HG03196 (cell line): Measurements from ENCODE around the gene PLET1.

ENCODE experiments used
- ATAC-seq: cut with Tn5 transposase; IDR thresholded peaks from one replicate; pipeline ENCODE4 v1.9.1; 2021; ENCODE audit not compliant: unreplicated experiment

Gene PLET1

DNA sequence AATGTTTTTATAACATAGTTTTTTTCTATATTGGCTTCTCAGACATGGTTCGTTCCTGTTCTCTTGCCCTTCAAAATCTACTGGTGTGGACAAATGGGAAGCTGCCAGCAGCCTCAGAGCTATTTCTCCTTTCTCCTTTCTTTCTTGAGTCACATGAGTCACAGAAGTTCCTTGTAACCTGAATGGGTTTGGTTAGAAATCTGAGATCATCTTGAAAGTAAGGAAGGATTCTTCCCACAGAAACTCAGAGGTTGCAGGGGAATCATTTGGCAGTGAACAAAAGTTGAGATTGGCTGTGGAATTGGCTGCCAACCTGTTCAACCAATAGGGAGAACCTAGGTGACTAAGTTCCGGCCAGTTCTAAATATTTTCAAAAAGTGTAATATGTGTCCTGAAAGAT, 12.5 kb downstream of the PLET1 start:
- ATAC-seq: no peak

DNA sequence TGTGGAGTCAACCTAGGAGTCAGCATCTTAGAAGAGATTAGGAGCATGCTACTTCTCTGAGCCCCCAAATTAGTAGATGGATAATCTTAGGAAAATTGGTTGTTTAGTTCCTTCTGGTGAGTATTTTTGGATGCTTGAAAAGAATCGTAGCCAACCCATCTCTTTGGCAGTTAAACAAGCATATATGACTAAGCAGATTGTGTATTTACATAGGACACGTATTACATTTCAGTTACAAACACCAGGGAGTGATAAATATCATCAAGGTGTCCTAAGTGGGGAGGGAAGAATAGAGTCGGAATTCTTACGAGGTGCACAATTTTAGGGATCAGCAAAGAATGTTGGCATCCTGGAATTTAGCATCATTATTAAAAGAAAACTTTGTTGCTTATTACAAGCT, 13.5 kb downstream of the PLET1 start:
- ATAC-seq: no peak

GRCh38 chr11:112241486-112241885, 19.2 kb downstream of the PLET1 start:
- ATAC-seq: no peak

DNA sequence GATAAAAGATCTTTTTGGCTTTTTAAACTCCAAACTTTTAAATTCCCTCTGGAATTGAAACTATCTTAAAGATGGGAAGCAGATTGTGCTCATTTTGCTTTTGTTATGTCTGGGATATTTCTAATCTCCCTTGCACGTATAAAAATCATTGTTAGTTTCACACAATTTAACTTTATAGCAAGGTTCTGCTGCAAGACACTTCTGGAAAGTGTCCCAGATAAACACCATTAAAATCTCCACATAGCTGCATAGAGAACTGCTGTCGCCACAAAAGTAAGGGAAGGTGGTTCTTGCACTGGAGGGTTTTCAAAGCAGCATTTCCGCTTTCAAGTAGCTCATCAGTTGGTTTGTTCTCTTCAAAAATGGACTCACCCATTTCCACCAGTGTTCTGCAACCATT, 22.6 kb downstream of the PLET1 start:
- ATAC-seq: no peak

DNA sequence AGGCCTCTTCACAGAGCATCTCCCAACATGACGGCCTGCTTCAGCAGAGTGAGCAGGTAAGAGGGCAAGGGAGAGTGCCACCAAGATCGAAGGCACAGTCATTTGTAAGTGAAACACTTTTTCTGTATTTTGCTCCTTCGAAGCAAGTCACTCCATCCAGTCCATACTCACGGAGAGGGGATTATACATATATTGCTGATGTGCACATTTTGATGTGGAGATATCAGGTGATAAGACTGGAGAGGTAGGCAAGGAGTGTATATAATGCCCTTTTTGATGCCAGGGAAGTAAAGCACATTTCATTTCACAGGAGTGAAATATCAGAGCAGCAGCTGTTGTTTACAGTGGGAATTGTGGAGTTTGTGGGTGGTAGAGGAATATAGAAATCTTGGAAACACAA, 23.2 kb downstream of the PLET1 start:
- no peak for ATAC-seq

GRCh38 chr11:112235750-112236390, 24.8 kb downstream of the PLET1 start:
- no peak for ATAC-seq

GRCh38 chr11:112231952-112232351, 28.7 kb downstream of the PLET1 start:
- no peak for ATAC-seq

DNA sequence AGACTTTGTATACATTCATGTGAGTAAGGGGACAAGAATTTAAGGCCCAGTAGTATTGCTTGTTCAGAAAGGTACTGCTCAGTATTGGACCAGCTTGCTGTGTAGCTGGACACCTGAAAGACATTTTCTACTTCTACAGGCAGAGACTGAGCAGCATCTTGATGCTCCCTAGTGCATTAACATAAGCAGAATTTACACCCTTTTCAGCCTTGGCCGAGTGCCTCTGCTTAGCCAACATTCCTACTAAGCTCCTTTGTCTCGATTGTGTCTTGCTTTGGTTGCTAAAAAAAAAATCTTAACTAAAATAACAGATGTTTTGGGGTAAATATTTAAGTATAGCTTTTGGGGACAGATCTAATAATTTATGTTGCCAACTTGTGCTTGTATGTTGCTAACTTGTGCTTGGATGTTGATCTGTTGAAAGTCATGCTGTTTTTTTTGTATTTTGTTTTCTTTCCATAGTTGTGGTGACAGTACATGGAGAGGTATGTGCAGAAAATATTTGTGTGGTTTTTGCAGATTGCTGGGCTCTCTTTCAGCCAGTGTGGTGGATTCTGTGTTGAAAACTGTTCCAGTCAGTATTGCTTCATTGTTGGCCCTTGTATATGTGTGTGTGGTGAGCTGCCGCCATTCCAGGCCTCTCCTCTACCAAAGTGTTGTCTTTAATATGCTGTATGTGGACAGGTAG, 30.8 kb downstream of the PLET1 start:
- no peak for ATAC-seq

- no peak for ATAC-seq
Observed at GRCh38 chr11:112229159-112229558, 31.5 kb downstream of the PLET1 start.

- no peak for ATAC-seq
Observed at GRCh38 chr11:112228706-112229105, 32.0 kb downstream of the PLET1 start.

GRCh38 chr11:112227471-112227870, 33.2 kb downstream of the PLET1 start:
- no peak for ATAC-seq

DNA sequence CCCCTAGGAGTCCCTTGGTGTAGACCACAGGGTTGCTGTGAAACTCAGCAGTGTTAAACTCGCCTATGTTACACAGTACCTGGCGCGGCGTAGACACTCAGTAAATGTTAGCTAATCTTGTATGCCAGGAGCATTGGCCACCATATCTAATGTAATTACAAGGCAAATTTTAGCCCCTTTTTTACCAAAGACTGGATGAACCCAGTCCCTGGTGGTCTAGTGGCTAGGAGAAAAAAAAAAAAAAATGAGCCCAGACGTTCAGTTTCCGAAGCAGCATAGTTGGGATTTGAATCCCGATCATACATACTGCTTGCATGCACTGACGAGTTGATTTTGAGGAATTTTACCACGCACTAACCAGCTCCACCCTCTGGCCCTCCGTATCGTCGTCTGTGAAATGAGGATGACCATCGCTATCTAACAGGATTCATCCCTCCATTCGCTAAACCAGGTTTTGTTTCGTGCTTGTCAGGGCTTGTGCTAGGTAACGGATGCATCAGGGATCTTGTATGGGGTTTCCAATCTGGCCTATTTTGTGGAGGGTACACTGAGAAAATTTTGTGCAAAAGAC, 33.7 kb downstream of the PLET1 start:
- no peak for ATAC-seq

DNA sequence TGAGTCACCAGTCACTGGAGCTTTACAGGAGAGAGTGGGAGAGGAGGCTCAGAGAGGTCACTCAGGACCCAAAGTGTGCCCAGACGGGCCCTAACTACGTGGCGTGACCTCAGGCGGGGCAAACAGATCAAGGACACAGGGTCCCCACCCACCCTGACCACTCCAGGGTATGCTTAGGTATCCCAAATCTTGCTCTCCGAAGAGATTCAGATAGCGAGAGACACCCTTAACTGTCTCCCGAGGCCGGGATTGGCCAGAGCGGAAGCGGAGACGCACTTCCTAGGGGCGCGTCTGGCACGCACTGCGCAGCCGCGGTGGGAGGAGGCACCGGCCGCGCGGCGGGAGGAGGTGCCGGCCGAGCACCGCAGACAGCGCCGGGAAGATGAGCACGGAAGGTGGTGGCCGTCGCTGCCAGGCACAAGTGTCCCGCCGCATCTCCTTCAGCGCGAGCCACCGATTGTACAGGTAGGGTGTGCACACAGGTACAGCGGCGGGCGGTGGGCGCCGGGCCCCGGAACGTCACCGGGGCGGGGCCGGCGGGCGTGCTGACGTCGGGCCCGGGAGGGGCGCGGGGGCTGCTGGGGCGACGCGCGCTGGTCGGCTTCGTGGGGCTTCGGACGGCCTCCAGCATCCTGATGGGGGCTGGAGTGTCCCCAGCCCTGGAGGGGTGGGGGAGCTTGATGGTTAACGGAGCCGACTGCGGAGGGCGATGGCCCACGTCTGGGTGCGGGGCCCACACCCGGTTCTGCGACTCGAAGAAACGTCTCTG, 34.4 kb downstream of the PLET1 start, which contains the start of gene PTS:
Gene PTS (plus strand): TSS at position 367 of the 769 bp plus-strand sequence. CDS start 16 bp downstream, at position 383.
- ATAC-seq: peak; percentile 94

- no peak for ATAC-seq
Observed at GRCh38 chr11:112225753-112226061, 35.0 kb downstream of the PLET1 start.

- no peak for ATAC-seq
Observed at GRCh38 chr11:112223754-112224532, 36.7 kb downstream of the PLET1 start.

DNA sequence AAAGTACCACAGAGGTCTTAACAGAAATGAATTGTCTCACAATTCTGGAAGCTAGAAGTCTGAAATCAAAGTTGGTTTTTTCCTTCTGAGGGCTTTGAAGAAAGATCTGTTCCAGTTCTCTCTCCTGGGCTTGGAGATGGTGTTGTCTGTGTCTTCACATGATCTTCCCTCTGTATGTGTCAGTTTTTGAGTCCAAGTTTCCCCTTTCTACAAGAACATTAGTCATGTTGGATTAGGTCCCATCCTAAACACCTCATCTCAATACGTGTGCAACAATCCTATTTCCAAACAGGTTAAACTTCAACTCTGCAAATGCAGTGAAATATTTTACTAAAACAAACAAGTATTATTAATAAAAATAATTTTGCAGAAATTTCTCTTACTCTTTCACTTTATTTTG, 37.5 kb downstream of the PLET1 start:
- ATAC-seq: no peak

DNA sequence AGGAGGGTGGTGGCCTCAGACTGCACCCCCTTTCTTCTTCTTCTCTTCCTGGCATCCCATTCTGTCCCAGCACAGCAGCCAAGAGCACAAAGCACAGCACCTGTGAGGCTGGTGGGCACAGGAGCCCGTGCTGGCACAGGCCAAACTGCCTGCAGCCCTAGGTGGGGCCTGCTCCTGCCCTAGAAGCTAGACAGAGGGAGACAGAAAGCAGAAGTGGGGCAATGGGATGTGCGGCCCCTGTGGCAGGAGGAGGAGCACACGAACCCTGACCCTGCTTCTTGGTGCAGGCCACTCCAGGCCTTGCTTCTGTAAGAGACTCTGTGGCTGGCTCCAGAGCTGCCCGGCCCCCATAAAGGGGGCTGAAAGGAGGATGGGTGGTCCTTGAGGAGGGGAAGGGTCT, 38.4 kb downstream of the PLET1 start:
- no peak for ATAC-seq

DNA sequence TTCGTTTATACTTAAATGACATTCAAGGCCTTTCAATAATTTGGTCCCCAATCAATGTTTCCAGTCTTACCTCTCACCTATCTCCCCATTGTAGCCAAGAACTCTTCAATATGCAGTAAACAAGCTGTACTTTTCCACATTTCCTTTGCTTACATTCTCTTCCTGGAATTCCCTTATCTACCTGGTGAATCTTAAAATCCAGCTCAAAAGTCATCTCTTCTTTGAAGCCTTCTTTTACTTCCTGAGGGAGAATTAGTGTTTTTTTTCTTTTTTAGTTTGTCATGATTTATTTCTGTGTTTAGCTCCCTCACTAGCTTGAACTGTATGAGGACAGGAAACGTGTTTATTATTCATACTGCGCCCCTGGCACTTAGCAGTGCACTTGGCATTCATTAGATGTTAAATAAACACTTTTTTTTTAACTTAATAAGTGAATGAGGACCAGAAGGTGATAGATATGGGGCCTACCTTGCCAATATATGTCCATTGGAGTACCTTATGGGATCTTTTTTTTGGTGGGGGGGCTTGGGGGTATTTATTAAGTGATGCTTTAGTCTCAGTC, 39.3 kb downstream of the PLET1 start:
- no peak for ATAC-seq

DNA sequence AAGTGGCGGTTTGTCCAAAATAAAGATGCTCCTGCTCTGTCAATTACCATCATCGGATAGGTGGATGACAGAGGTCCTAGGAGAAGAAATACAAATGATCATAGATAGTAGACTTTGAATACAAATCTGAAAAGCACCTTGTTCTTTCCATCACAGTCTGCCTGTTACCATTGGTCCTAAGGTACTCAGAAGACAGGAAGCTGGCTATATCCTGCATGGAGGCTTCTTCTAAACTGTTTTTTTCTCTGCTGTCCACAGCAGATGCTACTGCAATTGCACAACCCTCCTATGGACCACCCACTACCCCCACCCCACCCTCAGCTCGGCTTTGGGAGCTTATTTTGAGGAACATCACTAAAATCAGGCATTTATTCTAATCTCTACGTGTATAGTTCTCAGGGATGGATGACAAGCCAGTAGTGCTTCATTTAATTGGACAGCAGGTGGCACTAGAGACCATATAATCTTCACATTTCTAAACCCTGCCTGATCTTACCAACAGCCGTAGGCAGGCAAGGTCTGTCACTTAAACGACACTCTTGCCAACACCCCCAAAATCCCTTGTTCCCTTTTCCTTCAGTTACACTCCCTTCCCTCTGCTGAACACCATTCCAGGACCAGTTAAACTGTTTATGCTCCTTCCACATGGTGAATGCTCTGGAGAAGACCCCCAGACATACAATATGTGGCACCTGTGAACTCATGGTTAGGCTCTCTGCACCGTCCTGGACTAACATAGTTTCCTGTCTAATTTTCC, 41.0 kb downstream of the PLET1 start:
- peak; percentile 94 for ATAC-seq

DNA sequence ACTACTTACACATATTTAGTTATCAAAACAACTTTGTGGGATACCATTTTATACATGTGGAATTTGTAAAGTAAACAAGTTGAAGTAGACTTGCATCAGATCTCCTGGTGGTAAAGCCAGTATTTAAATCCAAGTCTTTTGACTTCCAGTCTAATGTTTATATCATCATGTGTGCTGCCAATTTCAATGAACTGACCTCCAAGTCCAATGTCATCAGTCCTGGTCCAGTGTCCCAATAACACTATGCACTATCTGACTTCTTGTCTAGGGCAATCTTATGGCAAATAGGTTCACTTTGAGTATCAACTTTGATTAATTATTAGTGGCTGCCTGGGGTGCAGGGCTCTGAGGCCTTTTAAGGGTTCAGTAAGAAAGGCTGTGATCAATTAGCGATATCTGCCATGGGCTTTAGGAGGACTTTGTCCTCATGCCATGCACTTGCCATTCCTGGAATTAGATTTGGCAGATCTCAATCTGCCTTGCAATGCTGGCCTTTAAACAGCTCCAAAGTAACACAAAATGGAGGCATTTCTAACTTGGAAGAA, 44.0 kb downstream of the PLET1 start:
- no peak for ATAC-seq
